ENCODE measurements around the gene DYNLT4.
A peak's percentile ranks its signal among the peaks of the same experiment; 100 is the strongest.

The DYNLT4 gene

DNA sequence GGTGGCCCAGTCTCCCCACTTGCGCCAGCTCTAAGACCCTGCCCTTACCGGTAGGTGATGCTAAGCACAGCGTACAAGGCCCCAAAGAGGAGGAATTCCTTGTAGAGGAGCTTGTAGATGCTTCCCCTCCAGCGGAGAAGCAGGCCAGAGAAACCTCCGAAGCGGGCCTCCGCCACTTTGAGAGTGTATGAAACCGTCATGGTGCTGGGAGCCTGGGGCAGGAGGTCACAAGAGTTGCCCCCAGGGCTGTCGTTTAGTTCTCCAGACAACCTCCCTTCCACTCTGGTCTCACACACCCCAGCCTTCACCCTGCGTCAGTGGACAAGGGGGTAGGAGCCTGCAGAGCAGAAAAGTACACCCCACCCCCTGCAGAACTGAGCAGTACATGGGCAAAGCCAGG, 19.6 kb downstream of the DYNLT4 start:
- Histone ChIP-seq H3K9me3 (ENCODE audit: control insufficient read depth, insufficient read depth, low read length) (no peaks in the 10 kb centered on the region), H3F3A (ENCODE audit: control insufficient read depth, insufficient read depth) (peaks cover 41% of the 10 kb centered on the region), H3K4me3 (ENCODE audit: low read length) (no peak overlapping the region), H3K4me2 (ENCODE audit: low read length) (no peak overlapping the region), H3K27me3 (ENCODE audit: control insufficient read depth, low read length) (no peaks in the 10 kb centered on the region), H3K4me1 (ENCODE audit: control insufficient read depth, low read length) (peaks cover 39% of the 10 kb centered on the region), H3K79me2 (ENCODE audit: control insufficient read depth, low read length) (no peaks in the 10 kb centered on the region), H3K27ac (ENCODE audit: low read depth, low read length) (no peak overlapping the region), H4K20me1 (ENCODE audit: control insufficient read depth, insufficient read depth, low read depth, low read length) (no peaks in the 10 kb centered on the region), H3K36me3 (ENCODE audit: control insufficient read depth, low read length) (no peaks in the 10 kb centered on the region), H3K9me2 (replicated peaks; ENCODE audit: control insufficient read depth, low read length) (no peaks in the 10 kb centered on the region)
- no peak for TF ChIP-seq EZH2phosphoT487 (IDR thresholded peaks at IDR 0.05; ENCODE audit: borderline replicate concordance, low read length)
- TF ChIP-seq, protein P1, sequence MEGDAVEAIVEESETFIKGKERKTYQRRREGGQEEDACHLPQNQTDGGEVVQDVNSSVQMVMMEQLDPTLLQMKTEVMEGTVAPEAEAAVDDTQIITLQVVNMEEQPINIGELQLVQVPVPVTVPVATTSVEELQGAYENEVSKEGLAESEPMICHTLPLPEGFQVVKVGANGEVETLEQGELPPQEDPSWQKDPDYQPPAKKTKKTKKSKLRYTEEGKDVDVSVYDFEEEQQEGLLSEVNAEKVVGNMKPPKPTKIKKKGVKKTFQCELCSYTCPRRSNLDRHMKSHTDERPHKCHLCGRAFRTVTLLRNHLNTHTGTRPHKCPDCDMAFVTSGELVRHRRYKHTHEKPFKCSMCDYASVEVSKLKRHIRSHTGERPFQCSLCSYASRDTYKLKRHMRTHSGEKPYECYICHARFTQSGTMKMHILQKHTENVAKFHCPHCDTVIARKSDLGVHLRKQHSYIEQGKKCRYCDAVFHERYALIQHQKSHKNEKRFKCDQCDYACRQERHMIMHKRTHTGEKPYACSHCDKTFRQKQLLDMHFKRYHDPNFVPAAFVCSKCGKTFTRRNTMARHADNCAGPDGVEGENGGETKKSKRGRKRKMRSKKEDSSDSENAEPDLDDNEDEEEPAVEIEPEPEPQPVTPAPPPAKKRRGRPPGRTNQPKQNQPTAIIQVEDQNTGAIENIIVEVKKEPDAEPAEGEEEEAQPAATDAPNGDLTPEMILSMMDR (IDR thresholded peaks at IDR 0.05; ENCODE audit: low read depth, low read length, poor library complexity, severe bottlenecking) = no peak

DNA sequence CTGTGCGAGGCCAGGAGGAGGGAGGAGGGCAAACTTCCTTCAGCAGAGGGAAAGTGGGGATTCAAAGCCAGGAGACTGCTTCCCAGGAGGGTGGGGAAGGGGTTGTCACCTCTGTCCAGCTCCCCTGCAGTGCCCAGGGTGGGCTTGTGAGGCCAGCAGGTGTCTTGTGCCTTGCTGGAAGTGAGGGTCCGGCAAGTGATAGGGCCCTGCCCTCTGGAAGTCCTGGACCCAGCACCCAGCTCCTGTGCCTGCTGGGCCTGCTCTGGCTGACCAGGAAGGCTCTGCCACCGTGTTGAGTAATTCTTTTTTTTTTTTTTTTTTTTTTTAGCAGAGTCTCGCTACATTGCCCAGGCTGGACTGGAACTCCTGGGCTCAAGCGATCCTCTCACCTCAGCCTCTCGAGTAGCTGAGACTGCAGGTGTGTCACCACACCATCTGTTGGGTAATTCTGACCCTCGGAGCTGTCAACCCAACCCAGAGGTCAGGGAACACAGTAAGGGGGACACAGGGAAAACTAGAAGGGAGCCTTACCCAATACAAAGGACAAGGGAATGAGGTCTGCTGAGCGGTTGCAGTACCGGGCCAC, 20.2 kb downstream of the DYNLT4 start:
- Histone ChIP-seq H4K20me1 (ENCODE audit: control insufficient read depth, insufficient read depth, low read depth, low read length) (no peaks in the 10 kb centered on the region), H3K4me1 (ENCODE audit: control insufficient read depth, low read length) (peaks cover 39% of the 10 kb centered on the region), H3K4me3 (ENCODE audit: low read length) (no peak overlapping the region; the same call in 1 of the 2 replicates), H3K27ac (ENCODE audit: low read depth, low read length) (peak overlapping the region; percentile 13; the same call in 1 of the 2 replicates), H3K4me2 (ENCODE audit: low read length) (peak overlapping the region; percentile 74), H3K27me3 (ENCODE audit: control insufficient read depth, low read length) (no peaks in the 10 kb centered on the region), H3K79me2 (ENCODE audit: control insufficient read depth, low read length) (no peaks in the 10 kb centered on the region), H3K9me2 (replicated peaks; ENCODE audit: control insufficient read depth, low read length) (no peaks in the 10 kb centered on the region), H3K9me3 (ENCODE audit: control insufficient read depth, insufficient read depth, low read length) (no peaks in the 10 kb centered on the region), H3K36me3 (ENCODE audit: control insufficient read depth, low read length) (peaks cover 3% of the 10 kb centered on the region), H3F3A (ENCODE audit: control insufficient read depth, insufficient read depth) (peaks cover 46% of the 10 kb centered on the region)
- TF ChIP-seq EZH2phosphoT487 (IDR thresholded peaks at IDR 0.05; ENCODE audit: borderline replicate concordance, low read length) = no peak
- TF ChIP-seq, protein P1 (IDR thresholded peaks at IDR 0.05; ENCODE audit: low read depth, low read length, poor library complexity, severe bottlenecking) = no peak

GRCh38 chr1:44786138-44786840, 20.9 kb downstream of the DYNLT4 start:
- H4K20me1 ChIP-seq (ENCODE audit: control insufficient read depth, insufficient read depth, low read depth, low read length) = no peaks in the 10 kb centered on the region
- H3K27ac ChIP-seq (ENCODE audit: low read depth, low read length) = peak overlapping the region; percentile 13; the same call in 1 of the 2 replicates
- H3K4me2 ChIP-seq (ENCODE audit: low read length) = peak overlapping the region; percentile 74
- no peaks in the 10 kb centered on the region for H3K9me2 ChIP-seq (replicated peaks; ENCODE audit: control insufficient read depth, low read length)
- peak overlapping the region; percentile 68 for H3K4me3 ChIP-seq (ENCODE audit: low read length)
- no peaks in the 10 kb centered on the region for H3K79me2 ChIP-seq (ENCODE audit: control insufficient read depth, low read length)
- H3K4me1 ChIP-seq (ENCODE audit: control insufficient read depth, low read length) = peaks cover 42% of the 10 kb centered on the region
- H3K9me3 ChIP-seq (ENCODE audit: control insufficient read depth, insufficient read depth, low read length) = no peaks in the 10 kb centered on the region
- no peaks in the 10 kb centered on the region for H3K27me3 ChIP-seq (ENCODE audit: control insufficient read depth, low read length)
- TF ChIP-seq EZH2phosphoT487 (IDR thresholded peaks at IDR 0.05; ENCODE audit: borderline replicate concordance, low read length) = no peak
- TF ChIP-seq, protein P1 (IDR thresholded peaks at IDR 0.05; ENCODE audit: low read depth, low read length, poor library complexity, severe bottlenecking) = peak; percentile 98
- peaks cover 52% of the 10 kb centered on the region for H3F3A ChIP-seq (ENCODE audit: control insufficient read depth, insufficient read depth)
- H3K36me3 ChIP-seq (ENCODE audit: control insufficient read depth, low read length) = peaks cover 10% of the 10 kb centered on the region

Measured in DOHH2 (cell line).